ENCODE measurements around the gene ATRNL1.
"Not testable (repeated sequence)": the region's sequence is repeated elsewhere in the genome, so short reads cannot be mapped to it uniquely, and the experiment has no call there.

ATRNL1 gene

DNA sequence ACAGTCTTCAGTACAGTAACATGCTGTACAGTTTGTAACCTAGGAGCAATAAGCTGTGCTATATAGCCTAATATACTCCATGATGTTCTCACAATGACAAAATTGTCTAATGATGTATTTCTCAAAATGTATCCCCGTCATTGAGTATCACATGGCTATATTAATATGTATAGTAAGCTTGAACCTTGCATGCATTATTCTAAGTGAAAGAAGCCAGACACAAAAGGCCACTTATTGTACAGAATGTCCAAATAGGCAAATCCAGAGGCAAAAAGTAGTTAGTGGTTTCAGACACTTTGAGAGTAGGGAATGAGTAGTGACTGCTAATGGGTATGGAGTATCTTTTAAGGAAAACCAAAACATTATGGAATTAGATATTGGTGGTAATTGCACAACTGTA, 545.1 kb downstream of the ATRNL1 start:
- no peak for DNase-seq

DNA sequence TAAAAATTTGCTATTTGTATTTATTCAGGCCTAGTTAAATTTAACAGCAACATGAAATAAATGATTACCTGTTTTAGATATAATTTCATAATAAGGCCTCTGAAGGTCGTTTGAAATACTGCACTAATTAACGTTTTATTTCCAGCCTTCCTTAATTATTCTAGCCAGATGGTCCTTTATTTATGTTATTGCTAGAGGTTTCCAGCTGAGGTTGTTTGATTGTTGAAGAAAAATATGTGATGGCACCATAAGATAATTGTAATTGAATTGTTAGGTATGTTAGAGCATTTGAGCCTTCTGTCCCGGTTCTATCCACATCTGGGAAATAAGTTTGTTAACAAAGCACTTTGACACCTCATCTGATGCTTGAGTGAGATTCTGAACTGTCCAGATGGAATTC, 556.1 kb downstream of the ATRNL1 start:
- DNase-seq: no peak

GRCh38 chr10:115653473-115653872, 560.3 kb downstream of the ATRNL1 start:
- no peak for DNase-seq

DNA sequence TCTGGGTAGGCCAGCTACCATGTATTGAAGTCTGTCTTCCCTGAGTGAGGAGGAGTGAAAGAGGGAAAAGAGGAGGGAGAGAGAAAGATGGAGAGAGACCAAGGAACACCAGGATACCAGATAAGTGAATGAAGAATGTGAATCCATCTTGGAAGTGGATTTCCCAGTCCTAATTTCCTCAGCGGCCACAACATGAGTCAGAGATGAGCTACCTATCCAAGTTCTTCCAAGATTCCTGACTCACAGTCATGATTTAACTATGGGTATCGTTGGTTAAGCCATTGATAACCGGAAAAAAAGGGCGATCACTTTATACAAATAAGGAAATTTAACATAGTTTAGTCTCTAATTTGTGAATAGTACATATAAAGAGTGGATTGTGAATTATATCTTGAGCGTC, 561.8 kb downstream of the ATRNL1 start:
- no peak for DNase-seq

- DNase-seq: no peak
These were observed 564.1 kb downstream of the ATRNL1 start for GRCh38 chr10:115657161-115657860.

DNA sequence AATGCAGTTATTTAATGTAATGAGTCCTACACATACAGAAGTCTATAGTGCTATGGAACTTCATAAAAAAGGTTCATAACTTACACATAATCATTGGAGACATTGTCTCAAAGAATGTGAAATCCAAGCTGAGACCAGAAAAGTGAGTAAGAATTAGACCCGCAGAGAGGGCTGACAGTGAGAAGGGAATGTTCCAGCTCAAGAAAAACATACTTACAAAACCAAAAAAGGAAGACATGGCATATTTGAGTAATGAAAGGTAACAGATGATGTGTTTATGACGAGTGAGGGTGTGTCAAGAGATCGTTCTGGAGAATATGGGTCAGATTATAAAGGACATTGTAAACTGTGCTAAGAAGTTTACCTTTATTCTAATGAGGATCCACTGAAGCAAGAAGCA, 566.5 kb downstream of the ATRNL1 start:
- DNase-seq: no peak

- no peak for DNase-seq
These were observed 567.2 kb downstream of the ATRNL1 start for GRCh38 chr10:115660391-115660790.

DNA sequence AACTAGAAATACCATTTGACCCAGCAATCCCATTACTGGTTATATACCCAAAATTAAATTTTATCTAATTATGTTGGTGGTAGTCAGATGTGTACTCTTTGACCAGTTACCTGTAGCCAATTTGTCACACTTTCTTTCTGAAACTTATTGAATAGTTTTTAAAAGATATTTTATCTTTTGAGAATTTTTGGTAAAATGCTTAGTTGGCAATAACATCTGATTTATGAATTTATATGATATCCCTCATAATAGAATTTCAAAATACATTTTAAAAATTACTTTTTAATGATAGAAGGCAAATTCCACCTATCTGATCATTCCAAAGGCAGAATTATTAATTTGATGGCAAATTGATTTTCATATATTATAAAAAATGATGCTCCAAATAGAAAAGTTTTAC, 569.3 kb downstream of the ATRNL1 start:
- DNase-seq: no peak

- DNase-seq: no peak
These were observed 572.4 kb downstream of the ATRNL1 start for GRCh38 chr10:115665549-115665948.

DNA sequence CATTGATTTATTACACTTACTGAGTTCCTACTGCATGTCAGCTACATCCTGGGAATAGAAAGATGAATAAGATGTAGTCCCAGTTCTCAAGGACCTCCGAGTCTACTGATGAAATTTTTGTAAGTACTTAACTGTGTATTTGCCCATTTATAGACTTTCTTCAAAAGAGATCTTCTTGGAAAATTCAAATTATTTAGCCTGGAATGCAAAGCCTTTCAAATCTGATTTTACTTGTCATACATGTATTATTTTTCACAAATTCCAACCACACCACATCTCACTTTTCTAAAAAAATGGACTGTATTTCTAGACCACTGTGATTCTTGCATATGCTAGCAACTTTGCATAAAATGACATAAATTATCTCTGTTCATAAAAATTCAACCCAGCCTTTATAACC, 581.3 kb downstream of the ATRNL1 start:
- DNase-seq: no peak

- DNase-seq: no peak
These were observed 603.6 kb downstream of the ATRNL1 start for GRCh38 chr10:115696747-115697146.

DNA sequence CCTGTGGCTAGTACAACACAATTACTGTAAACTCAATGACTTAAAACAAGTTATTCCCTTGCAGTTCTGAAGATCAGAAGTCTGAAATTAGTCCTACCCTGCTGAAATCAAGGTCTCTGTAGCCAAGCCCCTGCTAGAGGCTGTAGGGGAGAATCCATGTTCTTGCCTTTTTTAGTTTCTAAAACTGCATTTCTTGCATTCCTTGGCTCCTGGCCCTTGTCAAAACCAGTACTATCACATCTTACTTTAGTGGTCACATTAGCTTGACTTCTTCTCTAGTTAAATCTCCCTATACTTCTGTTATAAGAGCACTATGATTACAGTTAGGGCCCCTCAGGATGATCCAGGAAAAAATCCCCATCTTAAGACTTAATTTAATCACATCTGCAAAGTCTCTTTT, 612.9 kb downstream of the ATRNL1 start:
- DNase-seq: no peak

- no peak for DNase-seq
These were observed 613.4 kb downstream of the ATRNL1 start for GRCh38 chr10:115706488-115707076.

DNA sequence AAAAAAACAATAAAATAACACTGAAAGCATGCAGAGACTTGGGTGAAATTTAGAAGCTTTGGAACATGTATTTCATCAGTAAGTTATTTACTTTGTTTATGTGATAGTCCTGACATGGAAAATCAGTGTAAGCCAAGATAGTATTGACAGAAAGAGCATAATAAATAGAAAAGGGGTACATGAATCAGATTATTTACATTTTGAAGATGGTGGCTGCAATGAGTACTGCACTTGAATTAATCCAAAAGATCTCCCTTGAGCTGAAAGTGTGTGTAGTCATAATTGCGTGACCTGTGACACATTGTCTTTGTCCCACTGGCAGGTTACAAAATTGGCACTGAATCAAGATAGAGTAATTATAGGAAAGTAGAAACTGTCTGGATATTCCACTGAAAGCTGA, 617.0 kb downstream of the ATRNL1 start:
- no peak for DNase-seq

- DNase-seq: no peak
These were observed 618.1 kb downstream of the ATRNL1 start for GRCh38 chr10:115711306-115711705.

- DNase-seq: no peak
These were observed 627.0 kb downstream of the ATRNL1 start for GRCh38 chr10:115720121-115720520.

DNA sequence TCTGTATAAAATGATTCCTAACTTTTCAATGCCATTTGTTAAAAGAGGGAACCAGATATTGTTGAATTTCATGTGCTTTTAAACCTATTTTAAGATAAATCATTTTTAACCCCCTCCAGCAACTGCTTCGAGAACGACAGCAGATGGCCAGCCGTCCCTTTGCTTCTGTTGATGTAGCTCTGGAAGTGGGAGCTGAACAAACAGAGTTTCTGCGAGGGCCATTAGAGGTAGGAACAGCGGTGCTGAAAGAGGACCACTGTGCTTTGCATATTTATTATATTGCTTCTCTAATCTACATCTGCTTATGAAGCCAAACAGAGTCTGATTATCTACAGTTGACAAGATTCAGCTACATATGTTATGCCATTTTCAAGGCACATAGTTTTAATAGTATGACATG, 634.0 kb downstream of the ATRNL1 start:
- DNase-seq: no peak

DNA sequence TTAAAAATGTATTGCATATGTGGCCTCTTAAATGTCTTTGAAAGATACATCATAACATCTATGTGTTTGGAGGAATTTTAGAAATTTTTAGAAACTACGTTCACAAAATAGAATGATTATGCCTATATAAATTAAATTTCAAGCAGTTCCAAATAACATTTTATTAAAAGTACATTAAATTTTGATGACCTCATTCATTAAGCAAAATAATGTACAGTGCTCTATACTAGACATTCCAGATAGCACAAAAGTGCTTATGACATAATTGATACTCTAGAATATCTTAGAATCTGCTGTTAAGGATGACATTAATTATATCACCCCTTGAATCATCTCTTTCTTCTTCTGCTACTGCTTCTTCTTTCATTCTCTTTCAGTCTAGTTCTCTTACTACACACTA, 650.9 kb downstream of the ATRNL1 start:
- no peak for DNase-seq

DNA sequence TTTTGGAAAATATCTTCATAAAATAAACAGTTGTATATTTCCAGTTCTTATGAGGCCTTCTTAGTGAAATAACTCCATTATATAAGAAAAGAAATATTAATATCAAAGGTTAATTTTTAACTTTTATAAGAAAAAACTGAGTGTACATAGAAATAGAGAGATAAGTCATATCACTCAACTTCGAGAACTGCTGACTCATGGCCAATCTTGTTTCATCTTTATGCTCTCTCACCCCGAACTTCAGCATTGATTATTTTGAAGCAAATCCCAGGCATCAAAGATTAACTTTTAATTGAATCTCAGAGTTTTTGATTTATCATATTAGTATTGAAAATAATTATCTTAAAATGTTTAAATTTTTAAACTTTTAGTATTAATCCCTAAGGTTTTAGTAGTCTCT, 652.8 kb downstream of the ATRNL1 start:
- DNase-seq: no peak

- no peak for DNase-seq
These were observed 654.6 kb downstream of the ATRNL1 start for GRCh38 chr10:115747811-115748210.

DNA sequence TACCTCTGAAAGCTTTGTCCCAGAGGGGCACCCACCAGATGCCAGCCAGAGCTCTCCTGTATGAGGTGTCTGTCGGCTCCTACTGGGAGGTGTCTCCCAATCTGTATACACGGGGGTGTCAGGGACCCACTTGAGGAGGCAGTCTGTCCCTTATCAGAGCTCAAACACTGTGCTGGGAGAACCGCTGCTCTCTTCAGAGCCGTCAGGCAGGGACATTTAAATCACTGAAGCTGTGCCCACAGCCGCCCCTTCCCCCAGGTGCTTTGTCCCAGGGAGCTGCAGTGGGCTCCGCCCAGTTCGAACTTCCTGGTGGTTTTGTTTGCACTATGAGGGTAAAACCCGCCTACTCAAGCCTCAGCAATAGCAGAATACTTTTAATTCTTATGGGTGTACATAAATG, 665.3 kb downstream of the ATRNL1 start:
- DNase-seq: not testable (repeated sequence)

DNA sequence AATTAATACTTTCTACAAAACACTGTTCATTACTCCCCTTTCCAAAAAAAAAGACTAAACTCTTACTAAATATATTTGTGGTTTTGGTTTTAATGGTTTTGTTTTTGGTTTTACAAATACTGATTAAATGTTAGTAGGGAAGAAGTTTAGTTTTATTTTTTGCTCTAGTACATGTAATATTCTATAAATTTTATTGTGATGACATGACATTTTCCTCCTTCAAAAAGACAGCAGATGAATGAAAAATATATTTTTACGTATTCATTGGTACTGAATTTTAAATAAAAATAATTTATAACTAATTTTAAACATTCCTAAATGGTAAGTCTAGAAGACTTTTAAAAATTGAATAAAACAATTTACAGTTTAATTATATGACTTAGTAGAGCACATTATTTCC, 667.0 kb downstream of the ATRNL1 start:
- no peak for DNase-seq

- DNase-seq: no peak
These were observed 668.0 kb downstream of the ATRNL1 start for GRCh38 chr10:115761166-115761565.

GRCh38 chr10:115762029-115762428, 668.9 kb downstream of the ATRNL1 start:
- DNase-seq: no peak

DNA sequence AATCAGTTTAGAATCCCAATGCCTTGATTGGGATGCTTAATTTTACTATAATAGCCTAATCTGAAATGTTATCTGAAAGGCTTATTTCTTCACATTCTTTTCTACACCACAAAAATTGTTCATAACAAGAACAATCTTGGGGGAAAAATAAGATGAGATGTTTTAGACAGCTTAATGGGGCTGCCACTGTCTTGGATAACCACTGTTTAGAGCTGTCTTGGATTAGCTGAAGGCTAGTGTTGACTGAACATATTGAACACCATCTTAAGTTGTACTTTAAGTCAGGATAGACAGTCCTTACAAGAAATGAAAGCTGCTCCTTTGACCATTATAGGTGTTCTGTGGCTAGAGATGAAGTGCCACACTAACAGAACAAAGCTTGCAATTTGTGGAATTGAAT, 678.6 kb downstream of the ATRNL1 start:
- no peak for DNase-seq
